Heart right ventricle (tissue), 16 donors: ENCODE measurements around the gene SERPING1. TPM values are rescaled to one million over a fixed set of nuclear protein-coding genes. Genes with fewer than 3 reads are reported as not detected.

Source experiments
- ATAC-seq, 8 donors: fragments of 200-7000 bp; cut with Tn5 transposase; one replicate each; pipeline ENCODE4 v1.9.1; 2020; ENCODE audit warnings: mild to moderate bottlenecking in 8 of 8, moderate library complexity in 8 of 8, moderate number of reproducible peaks in 1 of 8
- DNase-seq, 2 donors: peaks; one replicate each; pipeline ENCODE4 v3.0.0-alpha.2; 2020
- H3K27ac ChIP-seq, 10 donors: fragments of 200-600 bp; sonication (generic) in 2 of 10; one replicate each; pipeline versions ENCODE4 v1.5.0 to v1.8.0; 2020 to 2022; ENCODE audit warnings: mild to moderate bottlenecking in 3 of 10
- H3K27me3 ChIP-seq, 7 donors: fragments of 200-600 bp; one replicate each; pipeline ENCODE4 v1.8.0; 2021 to 2022; ENCODE audit warnings: mild to moderate bottlenecking in 2 of 7
- H3K36me3 ChIP-seq, 9 donors: fragments of 200-600 bp; sonication (generic) in 1 of 9; one replicate each; pipeline versions ENCODE4 v1.5.0 to v1.8.0; 2020 to 2022; ENCODE audit warnings: mild to moderate bottlenecking in 2 of 9
- H3K4me1 ChIP-seq, 9 donors: fragments of 200-600 bp; sonication (generic) in 1 of 9; one replicate each; pipeline versions ENCODE4 v1.5.0 to v1.8.0; 2020 to 2022; ENCODE audit warnings: mild to moderate bottlenecking in 4 of 9
- H3K4me3 ChIP-seq, 10 donors: fragments of 200-600 bp; sonication (generic) in 2 of 10; one replicate each; pipeline versions ENCODE4 v1.5.0 to v1.8.0; 2020 to 2022; ENCODE audit warnings: mild to moderate bottlenecking in 7 of 10, moderate library complexity in 2 of 10
- H3K9me3 ChIP-seq, 11 donors: fragments of 200-600 bp in 10 of 11; sonication (generic) in 2 of 11; one replicate each; pipeline versions ENCODE4 v1.5.0 to v1.8.0; 2013 to 2022; ENCODE audit warnings: mild to moderate bottlenecking in 2 of 11, control low read depth in 1 of 11, moderate library complexity in 1 of 11
- CTCF ChIP-seq, 9 donors: fragments of 200-600 bp; sonication (generic) in 2 of 9; IDR thresholded peaks; one replicate each; pipeline versions ENCODE4 v1.5.0 to v1.8.0; 2021 to 2022; ENCODE audit warnings: antibody characterized with exemption in 9 of 9, mild to moderate bottlenecking in 5 of 9, moderate library complexity in 1 of 9
- WGBS, 2 donors: extraction: QIAGEN DNeasy Blood & Tissue Kit; methylation state at CpG; one replicate each; pipeline ENCODE4 v1.1.7; 2013; ENCODE audit warnings: inconsistent platforms in 1 of 2; 5-methylcytosine and 5-hydroxymethylcytosine counted together
- intact Hi-C, 10 donors: fragments of 100-400 bp; cut with DNase I; formaldehyde crosslinking; loops; one replicate each; pipeline versions ENCODE4 v1.11.1 to v1.14.2; 2022
- long read RNA-seq, 3 donors: library from polyadenylated mRNA; unstranded; transcript quantifications; one replicate each; pipeline ENCODE4 v2.0.0, GENCODE V29; 2020 to 2021
- polyA plus RNA-seq, 2 donors: library from polyadenylated mRNA; stranded (reverse); fragments of 200-250 nt; gene quantifications; one replicate each; pipeline ENCODE4 v1.2.3, GENCODE V29; 2013
- total RNA-seq, 10 donors: library from RNA; stranded (reverse); fragmentation: NEBNext Ultra II Directional in 3 of 10; extraction: Animal tissue kit (Norgen Biotek cat#: 25700) in 3 of 10; gene quantifications; one replicate each; pipeline versions ENCODE4 v1.2.1 to v1.2.4, GENCODE V29; 2021 to 2023
- donor health status: Arrhythmogenic right ventricular cardiomyopathy.
- donor health status: ischemic (EF 13 %, LVEDD 7.1; RV severe dilation, severe dysfunction).
- donor health status: healthy with polysubstance abuse.
- donor health status: DM: no; HTN: yes; CAD: no.
- donor health status: DM: no; HTN: no; CAD: no.
- donor health status: ischemic (EF 25% LVEDD 6.9; RV normal size, moderate dysfunction).
- donor health status: ischemic (EF 25% LVEDD 5.7; RV mildly dilated, moderate dysfunction).
- donor health status: healthy.
- donor health status: DM: yes; HTN: yes; CAD: no.
- donor health status: Ischemic cardiomyopathy.
- donor health status: ischemic (EF 35%, LVEDD 5.7; RV mildly dilated, moderate dysfunction).
- donor health status: nonischemic (EF 11% LVEDD 7.7; RV severe dilation, severe dysfunction).
- donor health status: DM: yes; HTN: yes; CAD: no.
- donor health status: PGD.
- donor health status: ischemic (EF 29% LVEDD 5.4; RV normal size, mild dysfunction).
- donor health status: nonischemic (EF 23%, LVEDD 6.1; RV moderate dilation, normal function).

The SERPING1 gene
- total RNA-seq (100 to 1,000 TPM in 4 of 10 donors, 10 to 100 TPM in 6; 39.8 to 197 (median 71.6) TPM), polyA plus RNA-seq (100 to 1,000 TPM; 167 to 184 TPM)
- long read RNA-seq, donor 1, transcript SERPING1-209 (2 exons, 908 nt): minor isoform, 8 of 89 reads
- long read RNA-seq, donor 1, transcript SERPING1-201 (8 exons, 2,002 nt): major isoform, 44 of 89 reads
- long read RNA-seq, donor 1, partial matches to known transcripts: 21 of 89 reads
- long read RNA-seq, donor 1, other reads (novel, unspliced or antisense): 16 of 89 reads
- long read RNA-seq, donor 2, transcript SERPING1-209 (2 exons, 908 nt): minor isoform, 19 of 86 reads
- long read RNA-seq, donor 2, transcript SERPING1-201 (8 exons, 2,002 nt): major isoform, 41 of 86 reads
- long read RNA-seq, donor 2, partial matches to known transcripts: 15 of 86 reads
- long read RNA-seq, donor 2, other reads (novel, unspliced or antisense): 10 of 86 reads
- long read RNA-seq, donor 3, transcript SERPING1-201 (8 exons, 2,002 nt): major isoform, 6 of 37 reads
- long read RNA-seq, donor 3, partial matches to known transcripts: 25 of 37 reads
- long read RNA-seq, donor 3, other reads (novel, unspliced or antisense): 3 of 37 reads

- DNase-seq: peak; percentile 73 to 76
- peak within 1 kb of the TSS; percentile 6 to 65 (median 58) for H3K4me3 ChIP-seq
- WGBS, 2 donors: 19 to 22% methylated on average over 10 of the region's 10 CpGs
- H3K36me3 ChIP-seq: peaks cover 0 to 23% (median 0%) of the 10 kb centered on the region in 9 donors
- peaks cover 0 to 31% (median 10%) of the 10 kb centered on the region in 9 donors for H3K4me1 ChIP-seq
- H3K27me3 ChIP-seq: peaks cover 0 to 11% (median 0%) of the 10 kb centered on the region in 7 donors
- no peak for TF ChIP-seq CTCF (IDR thresholded peaks at IDR 0.05)
- H3K27ac ChIP-seq: peak within 1 kb of the TSS; percentile 57 to 95 (median 89)
- no peaks in the 10 kb centered on the region for H3K9me3 ChIP-seq
- ATAC-seq: peak; percentile 73 to 90 (median 83)
- intact Hi-C loops: loop anchor here in 2 of 10 donors (2.0 to 5.0 kb wide), 2 partner anchors 29 to 35 kb away; no protein-coding TSS in a partner anchor
These were observed at the start of gene SERPING1 for GRCh38 chr11:57597461-57597915. SERPING1 (plus strand) TSS chr11:57597685; CDS start chr11:57598271, 586 bp downstream.

- H3K9me3 ChIP-seq: no peaks in the 10 kb centered on the region
- no peak for ATAC-seq
- intact Hi-C loops: no loop called here
- H3K4me3 ChIP-seq: no peak overlapping the region
- peaks cover 0 to 70% (median 23%) of the 10 kb centered on the region in 9 donors for H3K36me3 ChIP-seq
- H3K27me3 ChIP-seq: no peaks in the 10 kb centered on the region
- H3K27ac ChIP-seq: peak overlapping the region in 1 of 10 donors; percentile 26
- no peak for DNase-seq
- WGBS, 2 donors: 39 to 41% methylated on average over 6 of the region's 6 CpGs
- H3K4me1 ChIP-seq: peaks cover 0 to 13% (median 0%) of the 10 kb centered on the region in 9 donors
- TF ChIP-seq CTCF (IDR thresholded peaks at IDR 0.05): no peak
These were observed 49.6 kb upstream of the SERPING1 start for GRCh38 chr11:57547854-57548377.

GRCh38 chr11:57549983-57550382 lies 47.5 kb upstream of the SERPING1 start:
- Histone ChIP-seq H3K4me3 (no peak overlapping the region), H3K36me3 (peaks cover 0 to 91% (median 34%) of the 10 kb centered on the region in 9 donors), H3K27ac (no peak overlapping the region), H3K4me1 (peaks cover 0 to 13% (median 0%) of the 10 kb centered on the region in 9 donors), H3K27me3 (no peaks in the 10 kb centered on the region), H3K9me3 (no peaks in the 10 kb centered on the region)
- WGBS, 2 donors: 91 to 93% methylated on average over 8 of the region's 8 CpGs
- DNase-seq (no peak), ATAC-seq (no peak)
- TF ChIP-seq CTCF (IDR thresholded peaks at IDR 0.05): no peak
- intact Hi-C loops: no loop called here

- Histone ChIP-seq H3K4me3 (no peak overlapping the region), H3K27me3 (no peaks in the 10 kb centered on the region), H3K36me3 (peaks cover 0 to 97% (median 52%) of the 10 kb centered on the region in 9 donors), H3K4me1 (peaks cover 0 to 12% (median 0%) of the 10 kb centered on the region in 9 donors), H3K27ac (no peak overlapping the region), H3K9me3 (no peaks in the 10 kb centered on the region)
- intact Hi-C loops: no loop called here
- DNase-seq: no peak
- ATAC-seq: no peak
- 87 to 92% methylated on average over 4 of the region's 4 CpGs for WGBS, 2 donors
- no peak for TF ChIP-seq CTCF (IDR thresholded peaks at IDR 0.05)
These were observed 45.5 kb upstream of the SERPING1 start for GRCh38 chr11:57551941-57552340.
